Ishikawa (cell line): ENCODE measurements around the gene ECSIT.

Source experiments
- CEBPB ChIP-seq: IDR thresholded peaks from 2 replicates; pipeline ENCODE4 v1.6.1; 2012
- CREB1 ChIP-seq: IDR thresholded peaks from 2 replicates; pipeline ENCODE4 v1.6.1; 2012; ENCODE audit warnings: low read depth
- EGR1 ChIP-seq: IDR thresholded peaks from 2 replicates; pipeline ENCODE4 v1.6.1; 2012
- EP300 ChIP-seq: IDR thresholded peaks from 2 replicates; pipeline ENCODE4 v1.6.1; 2012; ENCODE audit warnings: borderline replicate concordance
- FOXM1 ChIP-seq: IDR thresholded peaks from 2 replicates; pipeline ENCODE4 v1.6.1; 2012; ENCODE audit warnings: low read depth, borderline replicate concordance
- MAX ChIP-seq: IDR thresholded peaks from 2 replicates; pipeline ENCODE4 v1.6.1; 2012
- NFIC ChIP-seq: IDR thresholded peaks from 2 replicates; pipeline ENCODE4 v1.6.1; 2012
- RAD21 ChIP-seq: IDR thresholded peaks from 2 replicates; pipeline ENCODE4 v1.6.1; 2012; ENCODE audit warnings: low read depth
- REST ChIP-seq: IDR thresholded peaks from 2 replicates; pipeline ENCODE4 v1.6.1; 2012; ENCODE audit warnings: low read depth, mild to moderate bottlenecking
- TAF1 ChIP-seq: IDR thresholded peaks from 2 replicates; pipeline ENCODE4 v1.6.1; 2012; ENCODE audit warnings: low read depth, mild to moderate bottlenecking
- TCF12 ChIP-seq: IDR thresholded peaks from 2 replicates; pipeline ENCODE4 v1.6.1; 2012; ENCODE audit warnings: low read depth
- TEAD4 ChIP-seq: IDR thresholded peaks from 2 replicates; pipeline ENCODE4 v1.6.1; 2012
- USF1 ChIP-seq: IDR thresholded peaks from 2 replicates; pipeline ENCODE4 v1.6.1; 2012
- YY1 ChIP-seq: IDR thresholded peaks from 2 replicates; pipeline ENCODE4 v1.6.1; 2012; ENCODE audit warnings: low read depth
- ZBTB7A ChIP-seq: IDR thresholded peaks from 2 replicates; pipeline ENCODE4 v1.6.1; 2012; ENCODE audit warnings: low read depth

The ECSIT gene

GRCh38 chr19:11534948-11535347 is 6.0 kb upstream of the ECSIT start:
- TF ChIP-seq REST (no peak), TEAD4 (no peak), CREB1 (no peak), NFIC (no peak), FOXM1 (no peak), USF1 (no peak), EGR1 (no peak), RAD21 (no peak), YY1 (no peak), MAX (no peak), TAF1 (no peak), ZBTB7A (no peak)

GRCh38 chr19:11534538-11534937 is 5.6 kb upstream of the ECSIT start:
- TF ChIP-seq CEBPB (no peak), USF1 (no peak), EGR1 (no peak), MAX (no peak), TEAD4 (no peak), TCF12 (no peak), RAD21 (no peak), NFIC (no peak), ZBTB7A (no peak), TAF1 (no peak), EP300 (no peak), FOXM1 (no peak), REST (no peak), CREB1 (no peak), YY1 (no peak)

- TF ChIP-seq FOXM1 (no peak), REST (no peak), YY1 (no peak), CEBPB (peak; percentile 59), EGR1 (no peak), RAD21 (peak; percentile 23; the same call in 1 of the 2 replicates), TEAD4 (no peak), MAX (peak; percentile 99), ZBTB7A (no peak), TCF12 (no peak), CREB1 (no peak), USF1 (peak; percentile 92), EP300 (no peak), TAF1 (no peak), NFIC (peak; percentile 84)
These were observed 1.5 kb upstream of the ECSIT start for GRCh38 chr19:11530432-11530831.

- TF ChIP-seq EGR1, result no peak
- no peak for TF ChIP-seq EP300
These were observed 9.8 kb downstream of the ECSIT start for GRCh38 chr19:11519138-11519537.
